ENCODE measurements around the gene STXBP5L. TPM values are rescaled to one million over a fixed set of nuclear protein-coding genes. Genes with fewer than 3 reads are reported as not detected.
"Not testable (repeated sequence)": the region's sequence is repeated elsewhere in the genome, so short reads cannot be mapped to it uniquely, and the experiment has no call there.

STXBP5L gene
- total RNA-seq, 1 experiment from 2014 or later: 5.9 TPM

GRCh38 chr3:121362035-121362734, 454.2 kb downstream of the STXBP5L start:
- no peaks in the 10 kb centered on the region for H3K4me1 Mint-ChIP-seq
- CTCF ChIA-PET: no interaction called here

GRCh38 chr3:121388308-121388707, 480.3 kb downstream of the STXBP5L start:
- H3K9me3 Mint-ChIP-seq: peaks cover 32% of the 10 kb centered on the region
- DNase-seq (ENCODE audit: low spot score); H3K27me3 Mint-ChIP-seq (ENCODE audit: low read depth); H3K4me3 Mint-ChIP-seq; H3K27ac Mint-ChIP-seq; POLR2A ChIA-PET; H3K36me3 Mint-ChIP-seq; CTCF ChIA-PET; ATAC-seq; H3K4me1 Mint-ChIP-seq: not testable (repeated sequence)

More at GRCh38 chr3:121362035-121362734, 454.2 kb downstream of the STXBP5L start:
- Mint-ChIP-seq H3K27me3 (ENCODE audit: low read depth) (no peaks in the 10 kb centered on the region), H3K36me3 (no peaks in the 10 kb centered on the region), H3K9me3 (no peaks in the 10 kb centered on the region), H3K4me3 (no peak overlapping the region), H3K27ac (no peak overlapping the region)
- POLR2A ChIA-PET: no interaction called here
- TF ChIP-seq JUN (CRISPR knock-in tag; IDR thresholded peaks at IDR 0.05): no peak
- TF ChIP-seq NFE2L1 (CRISPR knock-in tag; IDR thresholded peaks at IDR 0.05): no peak
- no peak for TF ChIP-seq ZNF396 (CRISPR knock-in tag; IDR thresholded peaks at IDR 0.05; ENCODE audit: borderline replicate concordance)
- TF ChIP-seq STAT6 (CRISPR knock-in tag; conservative IDR thresholded peaks at IDR 0.05; ENCODE audit: low read depth): no peak
- no peak for TF ChIP-seq ZNF138 (CRISPR knock-in tag; conservative IDR thresholded peaks at IDR 0.05)
- TF ChIP-seq FOXJ3 (CRISPR knock-in tag; IDR thresholded peaks at IDR 0.05; ENCODE audit: borderline replicate concordance): no peak
- TF ChIP-seq MLX (CRISPR knock-in tag; IDR thresholded peaks at IDR 0.05): no peak
- TF ChIP-seq ZNF263 (CRISPR knock-in tag; IDR thresholded peaks at IDR 0.05; ENCODE audit: low read depth): no peak
- no peak for TF ChIP-seq SOX15 (CRISPR knock-in tag; IDR thresholded peaks at IDR 0.05)
- TF ChIP-seq ZNF671 (CRISPR knock-in tag; IDR thresholded peaks at IDR 0.05): no peak
- no peak for TF ChIP-seq FOXP1 (CRISPR knock-in tag; IDR thresholded peaks at IDR 0.05; ENCODE audit: borderline replicate concordance)
- TF ChIP-seq ESRRA (CRISPR knock-in tag; IDR thresholded peaks at IDR 0.05; ENCODE audit: borderline replicate concordance): no peak
- no peak for TF ChIP-seq NR3C1 (CRISPR knock-in tag; conservative IDR thresholded peaks at IDR 0.05; ENCODE audit: low read depth)
- no peak for TF ChIP-seq RORB (CRISPR knock-in tag; IDR thresholded peaks at IDR 0.05)
- TF ChIP-seq SMAD3 (CRISPR knock-in tag; IDR thresholded peaks at IDR 0.05; ENCODE audit: borderline replicate concordance): no peak
- no peak for TF ChIP-seq ZBTB21 (CRISPR knock-in tag; IDR thresholded peaks at IDR 0.05; ENCODE audit: borderline replicate concordance)
- TF ChIP-seq HMGA2 (CRISPR knock-in tag; IDR thresholded peaks at IDR 0.05): no peak
- DNase-seq (ENCODE audit: low spot score) (no peak), ATAC-seq (no peak)

GRCh38 chr3:121395967-121396366, 488.0 kb downstream of the STXBP5L start:
- H3K27ac Mint-ChIP-seq; ATAC-seq; H3K4me3 Mint-ChIP-seq; CTCF ChIA-PET; POLR2A ChIA-PET; DNase-seq (ENCODE audit: low spot score); H3K27me3 Mint-ChIP-seq (ENCODE audit: low read depth); H3K4me1 Mint-ChIP-seq: not testable (repeated sequence)
- Mint-ChIP-seq H3K9me3 (peaks cover 29% of the 10 kb centered on the region), H3K36me3 (peaks cover 14% of the 10 kb centered on the region)

GRCh38 chr3:121398051-121398450, 490.0 kb downstream of the STXBP5L start:
- H3K4me3 Mint-ChIP-seq; H3K4me1 Mint-ChIP-seq; H3K27me3 Mint-ChIP-seq (ENCODE audit: low read depth); H3K27ac Mint-ChIP-seq; CTCF ChIA-PET; ATAC-seq; POLR2A ChIA-PET; DNase-seq (ENCODE audit: low spot score): not testable (repeated sequence)
- peaks cover 11% of the 10 kb centered on the region for H3K36me3 Mint-ChIP-seq
- peaks cover 19% of the 10 kb centered on the region for H3K9me3 Mint-ChIP-seq

All from WTC11 (cell line).